IMR-90 (cell line): ENCODE results near the gene RAB11FIP4. TPM values are rescaled to one million over a fixed set of nuclear protein-coding genes. Genes with fewer than 3 reads are reported as not detected.

Experiments
- ATAC-seq: fragments of 200-7000 bp; cut with Tn5 transposase; 2 replicates; pipeline ENCODE4 v1.9.1; 2020; ENCODE audit warnings: low read depth, mild to moderate bottlenecking, moderate library complexity
- BruUV-seq: library from RNA; stranded (reverse); fragments of 400-500 nt; replicated peaks from 2 replicates; lab custom pipeline; 2021; lab: Mats Ljungman, UMichigan
- CTCF ChIA-PET: fragments of 300-600 bp; formaldehyde crosslinking; extraction: SDS; loops from one replicate; lab custom pipeline; 2021; ENCODE audit warnings: antibody characterized with exemption; lab: Yijun Ruan, JAX
- POLR2A ChIA-PET: fragments of 300-600 bp; sonication (Branson Sonifier 250); formaldehyde crosslinking; loops from one replicate; lab custom pipeline; 2022; ENCODE audit warnings: antibody characterized with exemption; ENCODE audit not compliant: unreplicated experiment; lab: Charles Lee
- DNase-seq: peaks from one replicate; pipeline ENCODE4 v3.0.0; 2013
- H2AFZ ChIP-seq: replicated peaks from 2 replicates; pipeline ENCODE3; 2013; ENCODE audit warnings: low read length, mild to moderate bottlenecking; ENCODE audit not compliant: poor library complexity
- H2AK5ac ChIP-seq: 2 replicates; pipeline ENCODE4 v1.6.1; 2013; ENCODE audit warnings: low read depth, low read length, inconsistent platforms
- H2AK9ac ChIP-seq: replicated peaks from 2 replicates; pipeline ENCODE3; 2013; ENCODE audit warnings: mild to moderate bottlenecking, low read depth, low read length, moderate library complexity; ENCODE audit not compliant: poor library complexity
- H2BK120ac ChIP-seq: 2 replicates; pipeline ENCODE4 v1.6.1; 2013; ENCODE audit warnings: low read depth, low read length, inconsistent platforms
- H2BK15ac ChIP-seq: 3 replicates; pipeline ENCODE4 v1.6.1; 2013; ENCODE audit warnings: low read depth, low read length, inconsistent platforms
- H2BK20ac ChIP-seq: 2 replicates; pipeline ENCODE4 v1.6.1; 2013; ENCODE audit warnings: low read depth, mild to moderate bottlenecking, inconsistent platforms, low read length, moderate library complexity
- H2BK5ac ChIP-seq: 2 replicates; pipeline ENCODE4 v1.6.1; 2013; ENCODE audit warnings: mild to moderate bottlenecking, low read depth, low read length, inconsistent platforms; ENCODE audit not compliant: poor library complexity, severe bottlenecking
- H3K14ac ChIP-seq: replicated peaks from 2 replicates; pipeline ENCODE4 v1.6.1; 2013; ENCODE audit warnings: low read depth, low read length, inconsistent platforms
- H3K18ac ChIP-seq: 2 replicates; pipeline ENCODE4 v1.6.1; 2013; ENCODE audit warnings: low read depth, low read length, control low read depth
- H3K23ac ChIP-seq: 2 replicates; pipeline ENCODE4 v1.6.1; 2013; ENCODE audit warnings: low read depth, low read length, inconsistent platforms
- H3K27ac ChIP-seq: 2 replicates; pipeline ENCODE4 v1.5.1; 2013; ENCODE audit warnings: mild to moderate bottlenecking, control low read depth, low read length; ENCODE audit not compliant: insufficient read depth
- H3K27me3 ChIP-seq: 2 replicates; pipeline ENCODE4 v1.6.1; 2013; ENCODE audit warnings: low read length; ENCODE audit not compliant: control insufficient read depth, insufficient read depth
- H3K36me3 ChIP-seq: 2 replicates; pipeline ENCODE4 v1.6.1; 2013; ENCODE audit warnings: low read length, mixed read lengths; ENCODE audit not compliant: control insufficient read depth, insufficient read depth
- H3K4ac ChIP-seq: 2 replicates; pipeline ENCODE4 v1.6.1; 2013; ENCODE audit warnings: low read depth, low read length, inconsistent platforms
- H3K4me1 ChIP-seq: 2 replicates; pipeline ENCODE4 v1.6.1; 2013; ENCODE audit warnings: low read length, mixed read lengths; ENCODE audit not compliant: control insufficient read depth, insufficient read depth
- H3K4me2 ChIP-seq: 2 replicates; pipeline ENCODE4 v1.6.1; 2013; ENCODE audit warnings: low read depth, mild to moderate bottlenecking, control low read depth, low read length, moderate library complexity
- H3K4me3 ChIP-seq: 2 replicates; pipeline ENCODE4 v1.5.1; 2013; ENCODE audit warnings: low read depth, mild to moderate bottlenecking, control low read depth, low read length, moderate library complexity; ENCODE audit not compliant: insufficient read depth
- H3K56ac ChIP-seq: 2 replicates; pipeline ENCODE4 v1.6.1; 2013; ENCODE audit warnings: low read length, inconsistent platforms; ENCODE audit not compliant: insufficient read depth; ENCODE audit errors: extremely low read depth
- H3K79me1 ChIP-seq, 2 experiments: 2 replicates each; pipeline ENCODE4 v1.6.1; 2013; ENCODE audit warnings: low read length in 2 of 2, inconsistent platforms in 1 of 2, low read depth in 1 of 2
- H3K9ac ChIP-seq: 2 replicates; pipeline ENCODE4 v1.6.1; 2013; ENCODE audit warnings: low read depth, low read length, control low read depth
- H3K9me1 ChIP-seq: 2 replicates; pipeline ENCODE4 v1.6.1; 2013; ENCODE audit warnings: low read length, inconsistent platforms; ENCODE audit not compliant: insufficient read depth
- H3K9me3 ChIP-seq: 2 replicates; pipeline ENCODE4 v1.6.1; 2013; ENCODE audit warnings: low read length; ENCODE audit not compliant: control insufficient read depth, insufficient read depth
- H4K20me1 ChIP-seq: 2 replicates; pipeline ENCODE4 v1.6.1; 2013; ENCODE audit warnings: low read length, inconsistent platforms; ENCODE audit not compliant: insufficient read depth
- H4K5ac ChIP-seq: 2 replicates; pipeline ENCODE4 v1.6.1; 2013; ENCODE audit warnings: mild to moderate bottlenecking, low read depth, low read length, control low read depth
- H4K8ac ChIP-seq, 2 experiments: 2 replicates each; pipeline ENCODE4 v1.6.1; 2013; ENCODE audit warnings: low read depth in 2 of 2, low read length in 2 of 2, control low read depth in 1 of 2, inconsistent platforms in 1 of 2
- H4K91ac ChIP-seq: 2 replicates; pipeline ENCODE4 v1.6.1; 2013; ENCODE audit warnings: low read depth, low read length, inconsistent platforms; ENCODE audit not compliant: insufficient read depth
- BHLHE40 ChIP-seq: fragments of 150-350 bp; IDR thresholded peaks from 2 replicates; pipeline ENCODE4 v1.6.1; 2016; ENCODE audit warnings: mild to moderate bottlenecking, low read depth, low read length
- CEBPB ChIP-seq: IDR thresholded peaks from 2 replicates; pipeline ENCODE4 v1.6.1; 2012; ENCODE audit warnings: low read depth, low read length, improper control_type of control experiment
- FOS ChIP-seq: fragments of 150-350 bp; IDR thresholded peaks from 2 replicates; pipeline ENCODE4 v1.6.1; 2016; ENCODE audit warnings: low read depth, low read length
- MAFK ChIP-seq: IDR thresholded peaks from 2 replicates; pipeline ENCODE4 v1.6.1; 2012; ENCODE audit warnings: low read depth, low read length, improper control_type of control experiment
- NFE2L2 ChIP-seq: fragments of 150-350 bp; IDR thresholded peaks from 2 replicates; pipeline ENCODE4 v1.6.1; 2016; ENCODE audit warnings: low read depth, mild to moderate bottlenecking, low read length
- POLR2A ChIP-seq: IDR thresholded peaks from 2 replicates; pipeline ENCODE4 v1.6.1; 2012; ENCODE audit warnings: mild to moderate bottlenecking, low read depth, low read length
- RCOR1 ChIP-seq: IDR thresholded peaks from 2 replicates; pipeline ENCODE4 v1.6.1; 2012; ENCODE audit warnings: mild to moderate bottlenecking, low read length, improper control_type of control experiment; ENCODE audit not compliant: insufficient replicate concordance
- WGBS, 2 experiments: methylation state at CpG; one replicate each; pipeline versions ENCODE4 v1.1.5 to v1.1.7; 2013; ENCODE audit warnings: missing lambda C conversion rate in 2 of 2; ENCODE audit not compliant: insufficient read length in 1 of 2; ENCODE audit errors: extremely low coverage in 2 of 2; 5-methylcytosine and 5-hydroxymethylcytosine counted together
- dilution Hi-C: fragments of 300-500 bp; cut with HindIII; formaldehyde crosslinking; loops from one replicate; pipeline ENCODE4 v1.14.3; 2018; ENCODE audit warnings: low sequenced_read_pairs; ENCODE audit not compliant: unreplicated experiment
- in situ Hi-C: fragments of 300-500 bp; cut with MboI; formaldehyde crosslinking; loops from 3 replicates; pipeline ENCODE4 v1.14.3; 2019; ENCODE audit warnings: low sequenced_read_pairs, inconsistent platforms, mixed read lengths
- intact Hi-C: fragments of 100-400 bp; cut with micrococcal nuclease; formaldehyde crosslinking; loops from 2 replicates; pipeline ENCODE4 v1.10.0; 2022
- polyA plus RNA-seq, 3 experiments: library from polyadenylated mRNA; depleted of rRNA; stranded (reverse); fragments of >200 nt; gene quantifications; 2 replicates each; pipeline ENCODE4 v1.2.3, GENCODE V29; 2012; ENCODE audit warnings: low replicate concordance in 1 of 3
- total RNA-seq: library from RNA; depleted of rRNA; stranded (reverse); fragments of >200 nt; gene quantifications from 2 replicates; pipeline ENCODE4 v1.2.3, GENCODE V29; 2012
- TF ChIP-seq, protein P1 (sequence below): fragments of 150-350 bp; IDR thresholded peaks from 2 replicates; pipeline ENCODE4 v1.6.1; 2017; ENCODE audit warnings: mild to moderate bottlenecking, antibody characterized with exemption, low read length, low read depth

Gene RAB11FIP4
- total and polyA plus RNA-seq, 2 of the 4 experiments (the other 2 are of a cell fraction) = 0.68 to 1.1 TPM

DNA sequence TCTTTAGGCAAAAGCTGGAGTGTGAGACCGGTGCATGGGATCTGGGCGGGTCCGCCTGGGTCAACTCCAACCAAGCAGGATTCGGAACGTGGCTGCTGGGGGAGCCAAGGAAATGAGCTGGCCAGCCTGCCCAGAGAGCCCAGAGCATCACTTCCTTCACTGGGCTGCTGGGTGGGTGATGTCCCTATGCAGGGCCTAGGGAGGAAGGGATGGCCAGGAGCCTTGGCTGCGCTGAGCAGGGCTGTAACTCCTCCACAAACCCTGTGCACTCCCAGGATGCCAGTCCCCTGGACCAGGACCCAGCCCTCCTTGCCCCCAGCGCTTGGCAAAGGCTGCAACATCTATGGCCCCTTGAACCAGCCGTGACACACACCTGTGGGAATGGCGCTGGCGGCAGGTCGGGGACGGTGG lies 138.4 kb downstream of the RAB11FIP4 start:
- no TSS peak for BruUV-seq
- H3K23ac ChIP-seq = no peak overlapping the region
- intact Hi-C loops (no loop called here), in situ Hi-C loops (loop anchor here (5.0 kb wide), 1 partner anchor 88 kb away; no protein-coding TSS in a partner anchor), dilution Hi-C loops (no loop called here)
- no peak overlapping the region for H3K9ac ChIP-seq
- no peak overlapping the region for H2BK15ac ChIP-seq
- no peaks in the 10 kb centered on the region for H3K9me3 ChIP-seq
- no peaks in the 10 kb centered on the region for H3K27me3 ChIP-seq
- H2BK20ac ChIP-seq = no peak overlapping the region
- H3K56ac ChIP-seq = no peak overlapping the region
- 93% methylated on average over 2 of the region's 12 CpGs; no CpG with 5 or more reads in 1 of the 2 experiments for WGBS, 2 experiments
- H3K4me2 ChIP-seq = no peak overlapping the region
- H2AFZ ChIP-seq = no peak overlapping the region
- DNase-seq (no peak), ATAC-seq (no peak)
- peaks cover 10% of the 10 kb centered on the region for H3K4me1 ChIP-seq
- H3K14ac ChIP-seq = no peak overlapping the region
- TF ChIP-seq FOS (no peak), CEBPB (no peak), MAFK (no peak), POLR2A (no peak), BHLHE40 (no peak), NFE2L2 (no peak), RCOR1 (no peak)
- TF ChIP-seq, protein P1, sequence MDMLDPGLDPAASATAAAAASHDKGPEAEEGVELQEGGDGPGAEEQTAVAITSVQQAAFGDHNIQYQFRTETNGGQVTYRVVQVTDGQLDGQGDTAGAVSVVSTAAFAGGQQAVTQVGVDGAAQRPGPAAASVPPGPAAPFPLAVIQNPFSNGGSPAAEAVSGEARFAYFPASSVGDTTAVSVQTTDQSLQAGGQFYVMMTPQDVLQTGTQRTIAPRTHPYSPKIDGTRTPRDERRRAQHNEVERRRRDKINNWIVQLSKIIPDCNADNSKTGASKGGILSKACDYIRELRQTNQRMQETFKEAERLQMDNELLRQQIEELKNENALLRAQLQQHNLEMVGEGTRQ = no peak
- H3K27ac ChIP-seq = no peak overlapping the region
- no peak overlapping the region for H2AK9ac ChIP-seq
- no peaks in the 10 kb centered on the region for H4K20me1 ChIP-seq
- H3K4ac ChIP-seq = no peak overlapping the region
- peaks cover 4% of the 10 kb centered on the region; the same call in 1 of the 2 replicates for H3K9me1 ChIP-seq
- no peaks in the 10 kb centered on the region for H3K79me1 ChIP-seq
- no peak overlapping the region for H3K4me3 ChIP-seq
- CTCF ChIA-PET = interaction anchor here (1.4 kb wide), 1 partner anchor 313 kb away, joined by 5 read pairs; no protein-coding TSS in a partner anchor
- H3K36me3 ChIP-seq = no peaks in the 10 kb centered on the region
- no peak overlapping the region for H4K8ac ChIP-seq
- H4K91ac ChIP-seq = no peak overlapping the region
- POLR2A ChIA-PET = no interaction called here
- H2BK5ac ChIP-seq = no peak overlapping the region
- no peak overlapping the region for H2AK5ac ChIP-seq
- H2BK120ac ChIP-seq = no peak overlapping the region
- no peak overlapping the region for H4K5ac ChIP-seq
- no peak overlapping the region for H3K18ac ChIP-seq
